Psoas muscle (tissue), 8 donors: ENCODE results near the gene IFITM10. TPM values are rescaled to one million over a fixed set of nuclear protein-coding genes. Genes with fewer than 3 reads are reported as not detected.

Experiments used
- ATAC-seq, 4 donors: fragments of 200-7000 bp; cut with Tn5 transposase; one replicate each; pipeline ENCODE4 v1.9.1; 2020; ENCODE audit warnings: moderate library complexity in 3 of 4, mild to moderate bottlenecking in 2 of 4
- DNase-seq, 2 donors: peaks; one replicate each; pipeline ENCODE4 v3.0.0-alpha.2; 2020
- H3K27ac ChIP-seq: fragments of 200-600 bp; one replicate; pipeline ENCODE4 v1.8.0; 2022
- H3K27me3 ChIP-seq, 3 donors: fragments of 200-600 bp in 1 of 3; one replicate each; pipeline versions ENCODE4 v1.6.1 to v1.8.0; 2013 to 2022; ENCODE audit warnings: low read length in 2 of 3, mild to moderate bottlenecking in 2 of 3, moderate library complexity in 1 of 3; ENCODE audit not compliant: insufficient read depth in 3 of 3
- H3K36me3 ChIP-seq, 2 donors: fragments of 200-600 bp in 1 of 2; one replicate each; pipeline versions ENCODE4 v1.6.1 to v1.8.0; 2013 to 2022; ENCODE audit warnings: low read depth in 1 of 2, mild to moderate bottlenecking in 1 of 2, moderate library complexity in 1 of 2; ENCODE audit not compliant: insufficient read depth in 1 of 2
- H3K4me1 ChIP-seq: fragments of 200-600 bp; one replicate; pipeline ENCODE4 v1.8.0; 2022
- H3K4me3 ChIP-seq: fragments of 200-600 bp; one replicate; pipeline ENCODE4 v1.8.0; 2022; ENCODE audit warnings: mild to moderate bottlenecking
- H3K9me3 ChIP-seq: fragments of 200-600 bp; one replicate; pipeline ENCODE4 v1.8.0; 2022
- CTCF ChIP-seq: fragments of 200-600 bp; IDR thresholded peaks from one replicate; pipeline ENCODE4 v1.8.0; 2022; ENCODE audit warnings: antibody characterized with exemption
- WGBS, 3 donors: extraction: QIAGEN DNeasy Blood & Tissue Kit; methylation state at CpG; one replicate each; pipeline versions ENCODE4 v1.1.6 to v1.1.7; 2013; 5-methylcytosine and 5-hydroxymethylcytosine counted together
- intact Hi-C, 2 donors: fragments of 100-400 bp; cut with DNase I; formaldehyde crosslinking; loops; one replicate each; pipeline versions ENCODE4 v1.11.0 to v1.14.2; 2022
- polyA plus RNA-seq, 3 donors: library from polyadenylated mRNA; stranded (reverse); fragments of 200-250 nt; gene quantifications; one replicate each; pipeline ENCODE4 v1.2.3, GENCODE V29; 2013
- total RNA-seq, 4 donors: library from RNA; stranded (reverse); fragmentation: NEBNext Ultra II Directional in 2 of 4; extraction: Animal tissue kit (Norgen Biotek cat#: 25700) in 2 of 4; gene quantifications; one replicate each; pipeline versions ENCODE4 v1.2.1 to v1.2.4, GENCODE V29; 2021 to 2023
- donor health status: healthy with polysubstance abuse.
- donor health status: DM: no; HTN: no; CAD: no; lungs with moderate emphysema.
- donor health status: Bipolar disorder and iron deficiency.
- donor health status: healthy.
- donor health status: DM: yes; HTN: yes; CAD: no.
- donor health status: DM: no; HTN: no; CAD: no.
- donor health status: DM: no; HTN: no; CAD: no.
- donor health status: DM: yes; HTN: yes; CAD: no.

Gene IFITM10
- total and polyA plus RNA-seq, 7 donors = 0.70 to 6.1 (median 1.6) TPM

DNA sequence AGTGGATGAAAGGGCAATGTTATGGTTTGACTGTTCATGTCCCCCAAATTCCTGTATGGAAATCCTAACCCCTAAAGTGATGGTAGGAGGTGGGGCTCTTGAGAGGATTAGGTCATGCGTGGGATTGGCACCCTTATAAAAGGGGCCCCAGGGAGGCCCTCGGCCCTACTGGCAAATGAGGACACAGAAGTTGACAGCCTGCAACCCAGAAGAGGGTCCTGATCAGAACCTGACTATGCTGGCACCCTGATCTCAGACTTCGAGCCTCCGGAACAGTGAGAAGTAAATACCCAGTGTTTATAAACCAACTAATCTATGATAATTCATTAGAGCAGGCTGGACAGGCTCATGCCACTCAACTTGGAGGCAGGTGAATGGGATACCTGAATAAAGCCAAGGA lies 8.7 kb downstream of the IFITM10 start:
- peaks cover 0 to 20% (median 6%) of the 10 kb centered on the region in 3 donors for H3K27me3 ChIP-seq
- no peak overlapping the region for H3K27ac ChIP-seq
- intact Hi-C loops = loop anchor here in 1 of 2 donors (10.0 kb wide), 1 partner anchor 93 kb away; the partner anchor contains the start of genes SYT8 and TNNI2
- peaks cover 19% of the 10 kb centered on the region for H3K4me1 ChIP-seq
- no peak for ATAC-seq
- H3K9me3 ChIP-seq = peaks cover 5% of the 10 kb centered on the region
- H3K36me3 ChIP-seq = no peaks in the 10 kb centered on the region
- no peak for TF ChIP-seq CTCF
- WGBS, 3 donors = 72 to 83% (median 83%) methylated on average over 4 of the region's 4 CpGs
- no peak overlapping the region for H3K4me3 ChIP-seq
- no peak for DNase-seq

- Histone ChIP-seq H3K9me3 (peaks cover 7% of the 10 kb centered on the region), H3K36me3 (no peaks in the 10 kb centered on the region), H3K27me3 (peaks cover 0 to 25% (median 6%) of the 10 kb centered on the region in 3 donors), H3K4me1 (peaks cover 11% of the 10 kb centered on the region), H3K27ac (no peak overlapping the region), H3K4me3 (no peak overlapping the region)
- TF ChIP-seq CTCF = no peak
- intact Hi-C loops = loop anchor here in 1 of 2 donors (10.0 kb wide), 1 partner anchor 94 kb away; the partner anchor contains the start of genes SYT8 and TNNI2
- peak in 1 of 2 donors; percentile 15 for DNase-seq
- no peak for ATAC-seq
- WGBS, 3 donors = 81 to 88% (median 82%) methylated on average over 8 of the region's 8 CpGs
Measured at GRCh38 chr11:1740786-1741530, 9.4 kb downstream of the IFITM10 start.

GRCh38 chr11:1739576-1739975 lies 10.8 kb downstream of the IFITM10 start:
- Histone ChIP-seq H3K36me3 (no peaks in the 10 kb centered on the region), H3K27ac (no peak overlapping the region), H3K27me3 (peaks cover 0 to 38% (median 11%) of the 10 kb centered on the region in 3 donors), H3K4me1 (peaks cover 1% of the 10 kb centered on the region), H3K4me3 (no peak overlapping the region), H3K9me3 (peaks cover 7% of the 10 kb centered on the region)
- TF ChIP-seq CTCF = no peak
- 49 to 60% (median 55%) methylated on average over 8 of the region's 8 CpGs for WGBS, 3 donors
- DNase-seq (peak in 1 of 2 donors; percentile 16), ATAC-seq (no peak)
- intact Hi-C loops = loop anchor here in 1 of 2 donors (2.0 kb wide), 1 partner anchor 67 kb away; no protein-coding TSS in a partner anchor

- H3K36me3 ChIP-seq = no peaks in the 10 kb centered on the region
- H3K9me3 ChIP-seq = peaks cover 7% of the 10 kb centered on the region
- H3K27ac ChIP-seq = no peak overlapping the region
- peak in 1 of 2 donors; percentile 19 for DNase-seq
- intact Hi-C loops = loop anchor here in 1 of 2 donors (2.0 kb wide), 1 partner anchor 66 kb away; no protein-coding TSS in a partner anchor
- no peak for TF ChIP-seq CTCF
- H3K4me3 ChIP-seq = no peak overlapping the region
- 87 to 89% (median 87%) methylated on average over 10 of the region's 10 CpGs for WGBS, 3 donors
- no peaks in the 10 kb centered on the region for H3K4me1 ChIP-seq
- peak in 3 of 4 donors; percentile 2 to 8 (median 6) for ATAC-seq
- H3K27me3 ChIP-seq = peaks cover 0 to 50% (median 11%) of the 10 kb centered on the region in 3 donors
Measured at GRCh38 chr11:1738380-1738779, 12.0 kb downstream of the IFITM10 start.
